Adrenal gland (tissue), 12 donors: ENCODE results near the gene LOXHD1. TPM values are rescaled to one million over a fixed set of nuclear protein-coding genes. Genes with fewer than 3 reads are reported as not detected.

Experiments used
- DNase-seq, 7 donors: peaks; one replicate each; pipeline ENCODE4 v3.0.0-alpha.2; 2019 to 2020
- H3K27ac ChIP-seq, 5 donors: fragments of 200-600 bp; sonication (generic) in 4 of 5; 1 replicate in 3 of 5; 2 replicates in 2 of 5; pipeline versions ENCODE4 v1.5.1 to v1.8.0; 2016 to 2020; ENCODE audit warnings: mild to moderate bottlenecking in 1 of 5
- H3K27me3 ChIP-seq: fragments of 200-600 bp; 2 replicates; pipeline ENCODE4 v1.8.0; 2021
- H3K36me3 ChIP-seq, 2 donors: fragments of 200-600 bp; replicated peaks in 1 of 2; 1 replicate in 1 of 2; 2 replicates in 1 of 2; pipeline versions ENCODE4 v1.5.1 to v1.8.0; 2018 to 2022
- H3K4me1 ChIP-seq, 2 donors: fragments of 200-600 bp; replicated peaks in 1 of 2; 1 replicate in 1 of 2; 2 replicates in 1 of 2; pipeline versions ENCODE4 v1.5.1 to v1.8.0; 2018 to 2021
- H3K4me3 ChIP-seq, 4 donors: fragments of 200-600 bp; sonication (generic) in 3 of 4; one replicate each; pipeline ENCODE4 v1.5.1; 2016 to 2018
- H3K9me3 ChIP-seq, 3 donors: fragments of 200-600 bp; sonication (generic) in 1 of 3; replicated peaks in 1 of 3; 1 replicate in 2 of 3; 2 replicates in 1 of 3; pipeline versions ENCODE4 v1.5.1 to v1.8.0; 2016 to 2021
- CTCF ChIP-seq, 6 experiments: fragments of 450-650 bp in 4 of 6; fragments of 200-600 bp in 2 of 6; sonication (generic) in 1 of 6; IDR thresholded peaks; 1 replicate in 5 of 6; 2 replicates in 1 of 6; pipeline versions ENCODE4 v1.5.1 to v1.8.0; 2016 to 2021; ENCODE audit warnings: antibody characterized with exemption in 6 of 6, mild to moderate bottlenecking in 2 of 6, moderate library complexity in 1 of 6
- POLR2A ChIP-seq, 2 donors: fragments of 450-650 bp; IDR thresholded peaks; one replicate each; pipeline ENCODE4 v1.6.1; 2017; ENCODE audit warnings: antibody characterized with exemption in 2 of 2, mild to moderate bottlenecking in 2 of 2, moderate library complexity in 1 of 2
- WGBS, 4 donors: extraction: QIAGEN DNeasy Blood & Tissue Kit in 2 of 4; methylation state at CpG; one replicate each; pipeline versions ENCODE4 v1.1.5 to v1.1.7; 2013 to 2017; 5-methylcytosine and 5-hydroxymethylcytosine counted together
- intact Hi-C, 2 donors: fragments of 100-400 bp; cut with DNase I; formaldehyde crosslinking; loops; one replicate each; pipeline versions ENCODE4 v1.14.1 to v1.15.0; 2022 to 2023
- polyA plus RNA-seq, 3 donors: library from polyadenylated mRNA; stranded (reverse); fragments of 200-250 nt in 2 of 3; fragments of 350-450 nt in 1 of 3; fragmentation: Illumina TruSeq in 1 of 3; extraction: RNeasy Lipid Tissue Mini Kit (QIAGEN cat#74804) in 1 of 3; gene quantifications; one replicate each; pipeline ENCODE4 v1.2.3, GENCODE V29; 2013 to 2014
- total RNA-seq, 9 donors: library from RNA; depleted of rRNA in 4 of 9; stranded (reverse); fragments of >200 nt in 4 of 9; fragments of 120-200 nt in 1 of 9; fragmentation: NEBNext Ultra II Directional in 1 of 9; extraction: Animal tissue kit (Norgen Biotek cat#: 25700) in 1 of 9; gene quantifications; one replicate each; pipeline versions ENCODE4 v1.1.0 to v1.2.4, GENCODE V29; 2013 to 2023
- donor health status: healthy with polysubstance abuse.
- donor health status: Bipolar disorder and iron deficiency.
- donor health status: DM: yes; HTN: yes; CAD: no.
- donor health status: DM: no; HTN: no; CAD: no.
- donor health status: DM: no; HTN: no; CAD: no.
- donor health status: DM: yes; HTN: yes; CAD: no.

Gene LOXHD1
- total and polyA plus RNA-seq, 12 donors: 0.08 to 0.30 (median 0.16) TPM; not detected in 7

GRCh38 chr18:46427216-46427995 lies 229.6 kb downstream of the LOXHD1 start:
- no peak overlapping the region for H3K27ac ChIP-seq
- no peak overlapping the region for H3K4me3 ChIP-seq
- no peak for TF ChIP-seq CTCF (IDR thresholded peaks at IDR 0.05)
- TF ChIP-seq POLR2A (IDR thresholded peaks at IDR 0.05): no peak
- DNase-seq: no peak
- no peaks in the 10 kb centered on the region for H3K36me3 ChIP-seq
- 81 to 88% (median 83%) methylated on average over 13 to 16 of the region's 16 CpGs for WGBS, 4 donors
- no peaks in the 10 kb centered on the region for H3K9me3 ChIP-seq
- H3K4me1 ChIP-seq: peaks cover 0 to 4% of the 10 kb centered on the region in 2 donors
- no peaks in the 10 kb centered on the region for H3K27me3 ChIP-seq
- intact Hi-C loops: no loop called here

Other genes starting within 250 kb of the LOXHD1 start
- 10 to 100 TPM in 8 of 9 donors, 1 to 10 TPM in 1; 8.9 to 77.5 (median 20.0) TPM for gene ST8SIA5, start 99.8 kb upstream of the LOXHD1 start, total RNA-seq
- 10 to 100 TPM; 18.4 to 47.2 (median 30.2) TPM for gene ST8SIA5, start 99.8 kb upstream of the LOXHD1 start, polyA plus RNA-seq